ENCODE measurements around the gene SDHAF1. TPM values are rescaled to one million over a fixed set of nuclear protein-coding genes. Genes with fewer than 3 reads are reported as not detected.

SDHAF1 gene
- total RNA-seq, 1 donor from 2014 or later, result 14.2 TPM

- no peak for ATAC-seq
- peaks cover 6% of the 10 kb centered on the region for H3K4me1 ChIP-seq
- no peaks in the 10 kb centered on the region for H3K9me3 ChIP-seq
- H3K36me3 ChIP-seq, result peaks cover 5% of the 10 kb centered on the region
- DNase-seq, result no peak
- intact Hi-C loops (cut with DNase I), result no loop called here
- TF ChIP-seq CTCF (IDR thresholded peaks at IDR 0.05), result no peak
- H3K27ac ChIP-seq, result no peak overlapping the region
- no peaks in the 10 kb centered on the region for H3K27me3 ChIP-seq
- H3K4me3 ChIP-seq, result no peak overlapping the region
These were observed 24.2 kb downstream of the SDHAF1 start for GRCh38 chr19:36019061-36019670.

GRCh38 chr19:36023432-36023831, 28.4 kb downstream of the SDHAF1 start:
- intact Hi-C loops (cut with DNase I), result no loop called here
- ATAC-seq, result no peak

GRCh38 chr19:36025541-36025940, 30.6 kb downstream of the SDHAF1 start:
- intact Hi-C loops (cut with DNase I), result no loop called here
- TF ChIP-seq CTCF (IDR thresholded peaks at IDR 0.05), result no peak
- H3K9me3 ChIP-seq, result no peaks in the 10 kb centered on the region

More at GRCh38 chr19:36023432-36023831, 28.4 kb downstream of the SDHAF1 start:
- Histone ChIP-seq H3K9me3 (no peaks in the 10 kb centered on the region), H3K4me1 (no peaks in the 10 kb centered on the region), H3K36me3 (peaks cover 5% of the 10 kb centered on the region), H3K27me3 (no peaks in the 10 kb centered on the region), H3K27ac (no peak overlapping the region), H3K4me3 (no peak overlapping the region)
- no peak for TF ChIP-seq CTCF (IDR thresholded peaks at IDR 0.05)
- DNase-seq, result no peak

GRCh38 chr19:36026091-36026876, 31.3 kb downstream of the SDHAF1 start:
- H3K9me3 ChIP-seq, result no peaks in the 10 kb centered on the region
- H3K27ac ChIP-seq, result no peak overlapping the region
- DNase-seq (no peak), ATAC-seq (no peak)
- no peaks in the 10 kb centered on the region for H3K27me3 ChIP-seq
- no peak for TF ChIP-seq CTCF (IDR thresholded peaks at IDR 0.05)
- peaks cover 5% of the 10 kb centered on the region for H3K36me3 ChIP-seq
- no peak overlapping the region for H3K4me3 ChIP-seq
- intact Hi-C loops (cut with DNase I), result no loop called here
- H3K4me1 ChIP-seq, result no peaks in the 10 kb centered on the region

More at GRCh38 chr19:36025541-36025940, 30.6 kb downstream of the SDHAF1 start:
- Histone ChIP-seq H3K4me1 (no peaks in the 10 kb centered on the region), H3K4me3 (no peak overlapping the region), H3K36me3 (peaks cover 5% of the 10 kb centered on the region), H3K27me3 (no peaks in the 10 kb centered on the region), H3K27ac (no peak overlapping the region)
- ATAC-seq, result no peak
- no peak for DNase-seq

GRCh38 chr19:36027696-36028095, 32.7 kb downstream of the SDHAF1 start:
- TF ChIP-seq CTCF (IDR thresholded peaks at IDR 0.05), result no peak
- Histone ChIP-seq H3K27me3 (no peaks in the 10 kb centered on the region), H3K4me3 (no peak overlapping the region), H3K4me1 (no peaks in the 10 kb centered on the region), H3K27ac (no peak overlapping the region), H3K9me3 (no peaks in the 10 kb centered on the region), H3K36me3 (no peaks in the 10 kb centered on the region)
- intact Hi-C loops (cut with DNase I), result no loop called here
- DNase-seq, result no peak
- ATAC-seq, result no peak
